Neural progenitor cell (in vitro differentiated cells): ENCODE results near the gene BSND. TPM values are rescaled to one million over a fixed set of nuclear protein-coding genes. Genes with fewer than 3 reads are reported as not detected.

ENCODE experiments used
- DNase-seq: peaks from one replicate; pipeline ENCODE4 v3.0.0-alpha.2; 2016; ENCODE audit warnings: low spot score
- H2AFZ ChIP-seq: fragments of 200-600 bp; sonication (generic); replicated peaks from 2 replicates; pipeline ENCODE4 v1.6.1; 2016; ENCODE audit warnings: antibody characterized with exemption
- H3F3A ChIP-seq: fragments of 200-600 bp; sonication (generic); 2 replicates; pipeline ENCODE4 v1.6.1; 2016; ENCODE audit warnings: antibody characterized with exemption, low read depth
- H3K27ac ChIP-seq: fragments of 200-600 bp; sonication (generic); 2 replicates; pipeline ENCODE4 v1.5.1; 2016; ENCODE audit warnings: mild to moderate bottlenecking
- H3K27me3 ChIP-seq: fragments of 200-600 bp; sonication (generic); 2 replicates; pipeline ENCODE4 v1.6.1; 2016; ENCODE audit warnings: mild to moderate bottlenecking, moderate library complexity
- H3K36me3 ChIP-seq: fragments of 200-600 bp; sonication (generic); 2 replicates; pipeline ENCODE4 v1.5.1; 2016
- H3K4me1 ChIP-seq: fragments of 200-600 bp; sonication (generic); 2 replicates; pipeline ENCODE4 v1.6.1; 2016; ENCODE audit warnings: mixed run types
- H3K4me2 ChIP-seq: fragments of 200-600 bp; sonication (generic); 2 replicates; pipeline ENCODE4 v1.6.1; 2016
- H3K4me3 ChIP-seq: fragments of 200-600 bp; sonication (generic); 2 replicates; pipeline ENCODE4 v1.5.1; 2016
- H3K79me2 ChIP-seq: fragments of 200-600 bp; sonication (generic); 2 replicates; pipeline ENCODE4 v1.6.1; 2016; ENCODE audit warnings: low read depth
- H3K9ac ChIP-seq: fragments of 200-600 bp; sonication (generic); 2 replicates; pipeline ENCODE4 v1.6.1; 2016
- H3K9me3 ChIP-seq: fragments of 200-600 bp; sonication (generic); 2 replicates; pipeline ENCODE4 v1.5.1; 2016; ENCODE audit warnings: low read depth
- H4K20me1 ChIP-seq: fragments of 200-600 bp; sonication (generic); 2 replicates; pipeline ENCODE4 v1.6.1; 2016; ENCODE audit warnings: low read depth
- H3K27ac Mint-ChIP-seq: 3 replicates; pipeline ENCODE4 v1.8.0; 2021; ENCODE audit warnings: mixed read lengths
- H3K27me3 Mint-ChIP-seq: 2 replicates; pipeline ENCODE4 v1.8.0; 2022; ENCODE audit warnings: low read depth, mild to moderate bottlenecking, inconsistent platforms, moderate library complexity, mixed read lengths; ENCODE audit not compliant: insufficient read depth
- H3K36me3 Mint-ChIP-seq: 3 replicates; pipeline ENCODE4 v1.8.0; 2021; ENCODE audit warnings: mixed read lengths
- H3K4me1 Mint-ChIP-seq: 3 replicates; pipeline ENCODE4 v1.8.0; 2021; ENCODE audit warnings: mixed read lengths
- H3K4me3 Mint-ChIP-seq: 3 replicates; pipeline ENCODE4 v1.8.0; 2021; ENCODE audit warnings: mild to moderate bottlenecking, moderate library complexity, mixed read lengths
- H3K9me3 Mint-ChIP-seq: 3 replicates; pipeline ENCODE4 v1.8.0; 2020; ENCODE audit warnings: mixed read lengths
- EZH2 ChIP-seq: fragments of 200-600 bp; sonication (generic); IDR thresholded peaks from 2 replicates; pipeline ENCODE4 v1.6.1; 2017; ENCODE audit warnings: antibody characterized with exemption, mild to moderate bottlenecking, moderate library complexity
- EZH2phosphoT487 ChIP-seq: fragments of 200-600 bp; sonication (generic); IDR thresholded peaks from 2 replicates; pipeline ENCODE4 v1.6.1; 2017; ENCODE audit warnings: antibody characterized with exemption
- total RNA-seq: library from RNA; depleted of rRNA; stranded (reverse); fragments of >200 nt; gene quantifications from 2 replicates; pipeline ENCODE4 v1.2.3, GENCODE V29; 2015; ENCODE audit warnings: low replicate concordance
- TF ChIP-seq, protein P1 (sequence below): fragments of 200-600 bp; sonication (generic); IDR thresholded peaks from 2 replicates; pipeline ENCODE4 v1.5.1; 2017; ENCODE audit warnings: antibody characterized with exemption, mild to moderate bottlenecking

The BSND gene
- total RNA-seq, 1 donor from 2014 or later: not detected

- H3K27me3 Mint-ChIP-seq: peaks cover 56% of the 10 kb centered on the region
- no peak overlapping the region for H3K27ac Mint-ChIP-seq
- Histone ChIP-seq H3K27me3 (peaks cover 52% of the 10 kb centered on the region), H2AFZ (no peak overlapping the region), H3K79me2 (peaks cover 14% of the 10 kb centered on the region), H3K9me3 (no peaks in the 10 kb centered on the region), H3K4me3 (no peak overlapping the region), H3K4me2 (no peak overlapping the region), H3K36me3 (no peaks in the 10 kb centered on the region), H3K27ac (no peak overlapping the region), H3F3A (peaks cover 4% of the 10 kb centered on the region), H3K4me1 (peaks cover 10% of the 10 kb centered on the region), H4K20me1 (peaks cover 14% of the 10 kb centered on the region), H3K9ac (no peak overlapping the region)
- no peak for DNase-seq
- H3K36me3 Mint-ChIP-seq: peaks cover 2% of the 10 kb centered on the region
- peaks cover 25% of the 10 kb centered on the region for H3K4me1 Mint-ChIP-seq
- no peaks in the 10 kb centered on the region for H3K9me3 Mint-ChIP-seq
- H3K4me3 Mint-ChIP-seq: peak overlapping the region; percentile 86
- no peak for TF ChIP-seq EZH2phosphoT487
- TF ChIP-seq, protein P1, sequence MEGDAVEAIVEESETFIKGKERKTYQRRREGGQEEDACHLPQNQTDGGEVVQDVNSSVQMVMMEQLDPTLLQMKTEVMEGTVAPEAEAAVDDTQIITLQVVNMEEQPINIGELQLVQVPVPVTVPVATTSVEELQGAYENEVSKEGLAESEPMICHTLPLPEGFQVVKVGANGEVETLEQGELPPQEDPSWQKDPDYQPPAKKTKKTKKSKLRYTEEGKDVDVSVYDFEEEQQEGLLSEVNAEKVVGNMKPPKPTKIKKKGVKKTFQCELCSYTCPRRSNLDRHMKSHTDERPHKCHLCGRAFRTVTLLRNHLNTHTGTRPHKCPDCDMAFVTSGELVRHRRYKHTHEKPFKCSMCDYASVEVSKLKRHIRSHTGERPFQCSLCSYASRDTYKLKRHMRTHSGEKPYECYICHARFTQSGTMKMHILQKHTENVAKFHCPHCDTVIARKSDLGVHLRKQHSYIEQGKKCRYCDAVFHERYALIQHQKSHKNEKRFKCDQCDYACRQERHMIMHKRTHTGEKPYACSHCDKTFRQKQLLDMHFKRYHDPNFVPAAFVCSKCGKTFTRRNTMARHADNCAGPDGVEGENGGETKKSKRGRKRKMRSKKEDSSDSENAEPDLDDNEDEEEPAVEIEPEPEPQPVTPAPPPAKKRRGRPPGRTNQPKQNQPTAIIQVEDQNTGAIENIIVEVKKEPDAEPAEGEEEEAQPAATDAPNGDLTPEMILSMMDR: no peak
- no peak for TF ChIP-seq EZH2
Measured at GRCh38 chr1:55038552-55038838, 39.8 kb downstream of the BSND start.

DNA sequence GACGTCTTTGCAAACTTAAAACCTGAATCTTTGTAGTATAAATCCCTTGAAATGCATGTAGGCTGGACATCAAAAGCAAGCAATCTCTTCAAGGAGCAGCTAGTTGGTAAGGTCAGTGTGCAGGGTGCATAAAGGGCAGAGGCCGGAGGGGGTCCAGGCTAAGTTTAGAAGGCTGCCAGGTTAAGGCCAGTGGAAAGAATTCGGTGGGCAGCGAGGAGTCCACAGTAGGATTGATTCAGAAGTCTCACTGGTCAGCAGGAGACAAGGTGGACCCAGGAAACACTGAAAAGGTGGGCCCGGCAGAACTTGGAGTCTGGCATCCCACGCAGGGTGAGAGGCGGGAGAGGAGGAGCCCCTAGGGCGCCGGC, 40.2 kb downstream of the BSND start:
- no peak overlapping the region for H3K9ac ChIP-seq
- peak overlapping the region; percentile 70 for H3K4me3 ChIP-seq
- peak overlapping the region; percentile 98 for H3K4me2 ChIP-seq
- peak overlapping the region; percentile 86 for H3K4me3 Mint-ChIP-seq
- no peaks in the 10 kb centered on the region for H3K36me3 ChIP-seq
- H2AFZ ChIP-seq: peak overlapping the region; percentile 97
- peaks cover 2% of the 10 kb centered on the region for H3K36me3 Mint-ChIP-seq
- DNase-seq: no peak
- peaks cover 14% of the 10 kb centered on the region for H3K79me2 ChIP-seq
- no peaks in the 10 kb centered on the region for H3K9me3 ChIP-seq
- peaks cover 8% of the 10 kb centered on the region for H3K4me1 ChIP-seq
- peaks cover 52% of the 10 kb centered on the region for H3K27me3 ChIP-seq
- TF ChIP-seq, protein P1: no peak
- TF ChIP-seq EZH2: no peak
- TF ChIP-seq EZH2phosphoT487: no peak
- H3K27me3 Mint-ChIP-seq: peaks cover 56% of the 10 kb centered on the region
- H3K4me1 Mint-ChIP-seq: peaks cover 23% of the 10 kb centered on the region
- H3K9me3 Mint-ChIP-seq: no peaks in the 10 kb centered on the region
- no peak overlapping the region for H3K27ac Mint-ChIP-seq
- H3F3A ChIP-seq: no peaks in the 10 kb centered on the region
- H4K20me1 ChIP-seq: peaks cover 14% of the 10 kb centered on the region
- H3K27ac ChIP-seq: no peak overlapping the region

GRCh38 chr1:55039342-55040082, 40.8 kb downstream of the BSND start, which contains the start of gene PCSK9:
TSS of gene PCSK9 (plus strand) at chr1:55039548. CDS start at chr1:55039838, 290 bp downstream.
- H3K4me3 ChIP-seq: peak within 1 kb of the TSS; percentile 70
- peaks cover 52% of the 10 kb centered on the region for H3K27me3 ChIP-seq
- no peak within 1 kb of the TSS for H3K9ac ChIP-seq
- peak within 1 kb of the TSS; percentile 97 for H2AFZ ChIP-seq
- H3K4me2 ChIP-seq: peak within 1 kb of the TSS; percentile 98
- peak within 1 kb of the TSS; percentile 86 for H3K4me3 Mint-ChIP-seq
- peak; percentile 73 for DNase-seq
- no peaks in the 10 kb centered on the region for H3K36me3 ChIP-seq
- TF ChIP-seq, protein P1: no peak
- TF ChIP-seq EZH2phosphoT487 (peak; percentile 81), EZH2 (peak; percentile 90)
- H3K9me3 Mint-ChIP-seq: no peaks in the 10 kb centered on the region
- peaks cover 27% of the 10 kb centered on the region for H3K4me1 Mint-ChIP-seq
- H3K36me3 Mint-ChIP-seq: peaks cover 2% of the 10 kb centered on the region
- no peaks in the 10 kb centered on the region for H3K9me3 ChIP-seq
- peaks cover 14% of the 10 kb centered on the region for H3K79me2 ChIP-seq
- peaks cover 56% of the 10 kb centered on the region for H3K27me3 Mint-ChIP-seq
- H3K27ac ChIP-seq: no peak within 1 kb of the TSS
- peaks cover 14% of the 10 kb centered on the region for H4K20me1 ChIP-seq
- peaks cover 8% of the 10 kb centered on the region for H3K4me1 ChIP-seq
- H3K27ac Mint-ChIP-seq: no peak within 1 kb of the TSS
- H3F3A ChIP-seq: no peaks in the 10 kb centered on the region
